Measurements from ENCODE around the gene SPDYE11.
"Not testable (repeated sequence)": the region's sequence is repeated elsewhere in the genome, so short reads cannot be mapped to it uniquely, and the experiment has no call there.

DNA sequence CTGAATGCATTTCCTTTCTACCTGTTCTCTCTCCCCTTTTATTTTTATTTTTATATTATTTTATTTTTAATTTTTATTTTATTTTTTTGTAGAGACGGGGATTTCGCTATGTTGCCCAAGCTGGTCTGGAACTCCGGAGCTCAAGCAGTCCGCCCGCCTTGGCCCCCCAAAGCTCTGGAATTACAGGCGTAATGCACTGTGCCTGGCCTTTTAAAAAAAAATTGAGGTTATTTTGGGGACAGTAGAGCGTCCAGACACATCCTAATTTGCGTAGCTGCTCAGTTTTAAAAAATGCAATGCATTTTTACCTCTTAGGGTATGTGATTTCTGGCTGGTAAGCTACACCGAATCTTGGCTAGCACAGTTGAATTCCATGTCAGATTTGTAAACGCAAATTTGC, 51.2 kb downstream of the SPDYE11 start:
- TF ChIP-seq, protein P1, sequence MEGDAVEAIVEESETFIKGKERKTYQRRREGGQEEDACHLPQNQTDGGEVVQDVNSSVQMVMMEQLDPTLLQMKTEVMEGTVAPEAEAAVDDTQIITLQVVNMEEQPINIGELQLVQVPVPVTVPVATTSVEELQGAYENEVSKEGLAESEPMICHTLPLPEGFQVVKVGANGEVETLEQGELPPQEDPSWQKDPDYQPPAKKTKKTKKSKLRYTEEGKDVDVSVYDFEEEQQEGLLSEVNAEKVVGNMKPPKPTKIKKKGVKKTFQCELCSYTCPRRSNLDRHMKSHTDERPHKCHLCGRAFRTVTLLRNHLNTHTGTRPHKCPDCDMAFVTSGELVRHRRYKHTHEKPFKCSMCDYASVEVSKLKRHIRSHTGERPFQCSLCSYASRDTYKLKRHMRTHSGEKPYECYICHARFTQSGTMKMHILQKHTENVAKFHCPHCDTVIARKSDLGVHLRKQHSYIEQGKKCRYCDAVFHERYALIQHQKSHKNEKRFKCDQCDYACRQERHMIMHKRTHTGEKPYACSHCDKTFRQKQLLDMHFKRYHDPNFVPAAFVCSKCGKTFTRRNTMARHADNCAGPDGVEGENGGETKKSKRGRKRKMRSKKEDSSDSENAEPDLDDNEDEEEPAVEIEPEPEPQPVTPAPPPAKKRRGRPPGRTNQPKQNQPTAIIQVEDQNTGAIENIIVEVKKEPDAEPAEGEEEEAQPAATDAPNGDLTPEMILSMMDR (IDR thresholded peaks at IDR 0.05): not testable (repeated sequence)
- not testable (repeated sequence) for TF ChIP-seq POLR2A (IDR thresholded peaks at IDR 0.05)

All from tibial nerve (tissue), 3 donors.